GM21723 (cell line): ENCODE data around the gene CPA4.

Source experiments
- ATAC-seq: cut with Tn5 transposase; IDR thresholded peaks from one replicate; pipeline ENCODE4 v1.9.1; 2021; ENCODE audit warnings: mild to moderate bottlenecking, moderate library complexity; ENCODE audit not compliant: unreplicated experiment

The CPA4 gene

DNA sequence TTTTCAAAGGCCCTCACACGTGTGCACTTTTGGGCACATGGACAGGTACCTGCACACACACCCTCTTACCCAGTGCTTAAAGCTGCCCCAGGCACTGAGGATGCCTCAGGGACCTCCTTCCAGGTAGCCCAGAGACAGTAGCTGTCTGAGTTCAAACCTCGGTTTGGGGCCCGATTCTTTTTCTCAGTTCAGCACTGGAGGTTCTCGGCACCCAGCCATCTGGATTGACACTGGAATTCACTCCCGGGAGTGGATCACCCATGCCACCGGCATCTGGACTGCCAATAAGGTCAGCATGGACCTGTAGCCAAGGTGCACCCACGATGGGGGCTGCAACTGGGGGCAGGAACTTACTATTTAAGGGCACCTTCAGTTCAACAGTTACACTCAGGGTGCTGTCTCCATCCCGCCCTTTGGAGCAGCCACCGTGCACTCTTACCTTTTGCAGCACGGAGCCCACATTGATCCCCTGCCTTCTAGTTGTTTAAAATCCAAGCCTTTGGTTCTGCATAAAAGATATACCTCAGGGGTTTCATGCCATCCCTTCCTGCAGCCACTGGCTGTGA, 69.4 kb downstream of the CPA4 start:
- no peak for ATAC-seq

DNA sequence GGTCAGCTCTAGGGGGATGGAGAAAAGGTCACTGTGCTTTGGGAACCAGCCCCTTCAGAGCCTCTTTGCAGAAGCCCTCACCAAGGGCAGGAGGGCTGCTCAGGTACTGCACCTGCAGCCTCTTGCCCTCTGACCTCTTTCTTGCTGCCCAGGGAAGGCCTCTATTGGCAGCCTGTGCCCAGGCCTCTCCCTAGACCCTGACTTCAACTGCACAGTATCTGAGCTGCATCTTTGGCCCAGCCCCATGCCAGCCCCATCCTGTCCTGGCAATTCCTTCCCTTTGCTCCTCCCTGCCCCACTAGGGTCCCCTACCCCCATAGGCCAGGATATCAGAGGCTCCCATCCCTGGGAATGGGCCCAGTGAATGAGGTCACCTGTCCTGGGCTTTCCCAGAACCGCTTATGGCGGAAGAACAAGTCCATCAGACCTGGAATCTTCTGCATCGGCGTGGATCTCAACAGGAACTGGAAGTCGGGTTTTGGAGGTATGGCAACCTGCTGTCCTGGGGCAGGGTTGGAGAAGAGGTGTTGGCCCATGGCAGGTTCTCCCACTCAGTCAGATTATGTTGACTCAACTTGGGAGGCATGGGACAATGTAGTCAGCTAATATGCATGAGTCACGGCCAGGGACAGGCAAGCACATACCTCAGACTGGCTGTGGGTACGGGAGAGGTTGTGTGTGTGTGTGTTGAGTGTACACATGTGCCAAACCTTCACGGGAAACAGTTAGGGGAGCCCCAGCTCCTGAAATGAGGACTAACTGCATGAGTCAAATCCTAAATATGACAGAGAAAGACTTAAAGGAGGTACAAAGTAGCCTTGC, 70.3 kb downstream of the CPA4 start:
- no peak for ATAC-seq

DNA sequence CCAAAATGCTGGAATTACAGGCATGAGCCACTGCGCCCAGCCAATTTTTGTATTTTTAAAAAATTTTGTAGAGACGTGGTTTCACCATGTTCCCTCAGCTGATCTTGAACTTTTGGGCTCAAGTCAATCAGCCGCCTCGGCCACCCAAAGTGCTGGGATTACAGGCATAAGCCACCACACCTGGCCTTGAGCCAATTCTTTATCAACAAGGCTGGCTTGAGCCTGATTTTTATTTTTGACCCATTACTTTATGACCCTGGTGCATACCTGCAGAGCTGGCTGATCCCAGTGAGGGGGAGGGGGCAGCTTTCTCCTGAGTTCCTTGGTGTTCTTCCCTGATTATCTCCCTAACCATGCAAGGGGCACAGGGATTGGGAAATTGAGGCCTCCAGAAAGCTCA, 71.5 kb downstream of the CPA4 start:
- no peak for ATAC-seq

DNA sequence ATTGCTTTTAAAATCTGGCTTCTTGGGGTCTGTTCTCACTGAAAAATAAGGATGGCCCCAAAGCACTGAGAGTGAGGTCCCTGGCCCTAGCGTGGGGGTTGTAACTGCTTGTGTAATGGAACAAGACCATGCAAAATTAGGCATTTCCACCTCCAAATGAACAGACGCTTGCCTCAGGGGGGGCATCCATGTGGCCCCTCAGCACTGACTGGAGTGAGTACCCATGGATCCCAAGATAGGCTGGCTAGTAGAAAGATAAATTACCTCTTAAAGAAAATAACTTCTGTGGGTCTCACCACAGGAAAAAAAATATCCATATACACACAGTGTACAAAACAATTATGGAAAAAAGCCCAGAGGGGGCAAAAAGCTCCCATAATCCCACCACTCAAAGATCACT, 72.1 kb downstream of the CPA4 start:
- ATAC-seq: no peak

DNA sequence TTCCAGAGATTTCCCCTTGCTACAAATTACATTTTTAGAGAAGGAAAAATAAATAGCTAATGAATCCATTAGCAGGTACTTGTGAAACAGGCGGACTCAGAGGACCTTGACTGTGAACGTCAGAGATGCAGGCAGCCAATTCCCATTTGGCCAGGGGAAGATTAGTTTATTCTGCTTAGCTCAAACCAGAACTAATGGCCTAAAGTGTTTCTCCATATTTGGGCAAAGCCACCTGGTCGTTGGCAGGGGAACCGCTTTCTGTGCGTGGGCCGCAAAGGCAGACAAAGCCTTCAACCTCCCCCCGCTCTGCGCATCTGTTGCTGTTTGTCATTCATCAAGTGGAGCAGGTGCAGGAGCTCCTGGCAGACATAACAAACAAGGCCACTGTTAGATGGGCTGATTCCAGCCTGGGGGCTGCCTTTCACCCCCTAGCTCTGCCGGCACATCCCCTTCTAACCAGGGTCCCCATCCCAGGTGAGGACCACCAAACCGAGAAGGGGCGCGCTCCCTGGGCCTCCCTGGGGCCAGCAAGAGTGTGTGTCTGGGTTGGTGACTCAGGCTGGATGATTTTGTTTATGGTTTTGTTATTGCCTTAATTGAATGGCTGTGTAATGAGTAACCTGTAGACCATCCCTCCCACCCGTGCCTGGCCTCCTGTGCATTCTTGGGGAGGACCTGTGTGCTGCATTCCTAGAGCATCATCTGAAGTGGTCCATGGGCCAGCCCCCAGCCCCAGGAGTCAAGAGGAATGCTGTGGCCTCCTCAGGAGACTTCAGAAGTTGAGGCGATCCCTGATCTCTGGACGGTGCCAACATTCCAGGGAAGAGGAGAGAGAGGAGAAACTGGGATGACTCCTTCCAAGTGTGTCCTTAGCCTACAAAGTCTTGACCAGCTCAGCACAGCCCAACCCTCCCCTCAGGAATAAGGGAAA, 72.8 kb downstream of the CPA4 start:
- ATAC-seq: no peak

DNA sequence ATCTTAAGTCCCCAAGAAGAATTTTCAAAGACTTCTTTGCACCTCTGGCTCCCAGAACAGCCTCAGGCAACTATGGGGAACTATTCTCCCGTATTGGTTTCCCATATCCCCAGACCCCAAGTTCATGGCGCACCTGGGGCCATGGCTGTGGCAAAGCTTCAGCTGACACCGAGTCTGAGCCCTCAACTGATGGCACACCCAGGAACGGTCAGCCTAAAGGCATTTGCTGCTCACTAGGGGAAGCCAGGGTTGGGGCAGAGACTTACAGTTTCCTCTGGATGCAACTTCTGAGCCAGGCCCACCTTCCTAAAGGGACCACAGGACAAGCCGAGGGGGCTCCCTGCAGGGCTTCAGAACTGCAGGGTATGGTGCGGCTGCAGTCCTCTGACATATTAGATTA, 73.6 kb downstream of the CPA4 start:
- ATAC-seq: no peak

DNA sequence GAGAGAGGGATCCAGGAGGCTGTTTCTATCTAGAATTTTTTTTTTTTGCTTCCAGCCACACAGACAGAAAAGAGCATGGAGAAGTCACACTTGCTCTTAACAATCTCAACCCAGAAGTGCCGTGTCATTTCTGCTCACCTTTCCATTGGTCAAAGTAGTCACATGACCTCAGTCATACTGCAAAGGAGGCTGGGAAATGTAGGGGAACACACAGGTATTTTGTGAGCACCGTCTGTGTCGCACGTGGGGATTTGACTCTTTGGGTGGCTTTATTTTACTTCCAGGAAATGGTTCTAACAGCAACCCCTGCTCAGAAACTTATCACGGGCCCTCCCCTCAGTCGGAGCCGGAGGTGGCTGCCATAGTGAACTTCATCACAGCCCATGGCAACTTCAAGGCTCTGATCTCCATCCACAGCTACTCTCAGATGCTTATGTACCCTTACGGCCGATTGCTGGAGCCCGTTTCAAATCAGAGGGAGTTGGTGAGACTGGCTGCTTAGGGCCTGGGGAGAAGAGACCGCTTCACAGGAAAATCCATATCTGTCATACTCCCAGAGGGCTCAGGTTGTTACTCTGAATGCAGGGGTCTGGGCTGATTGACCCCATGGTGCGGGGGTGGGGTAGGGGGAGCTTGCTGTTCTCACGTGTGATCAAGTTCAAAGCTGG, 74.3 kb downstream of the CPA4 start:
- ATAC-seq: no peak

DNA sequence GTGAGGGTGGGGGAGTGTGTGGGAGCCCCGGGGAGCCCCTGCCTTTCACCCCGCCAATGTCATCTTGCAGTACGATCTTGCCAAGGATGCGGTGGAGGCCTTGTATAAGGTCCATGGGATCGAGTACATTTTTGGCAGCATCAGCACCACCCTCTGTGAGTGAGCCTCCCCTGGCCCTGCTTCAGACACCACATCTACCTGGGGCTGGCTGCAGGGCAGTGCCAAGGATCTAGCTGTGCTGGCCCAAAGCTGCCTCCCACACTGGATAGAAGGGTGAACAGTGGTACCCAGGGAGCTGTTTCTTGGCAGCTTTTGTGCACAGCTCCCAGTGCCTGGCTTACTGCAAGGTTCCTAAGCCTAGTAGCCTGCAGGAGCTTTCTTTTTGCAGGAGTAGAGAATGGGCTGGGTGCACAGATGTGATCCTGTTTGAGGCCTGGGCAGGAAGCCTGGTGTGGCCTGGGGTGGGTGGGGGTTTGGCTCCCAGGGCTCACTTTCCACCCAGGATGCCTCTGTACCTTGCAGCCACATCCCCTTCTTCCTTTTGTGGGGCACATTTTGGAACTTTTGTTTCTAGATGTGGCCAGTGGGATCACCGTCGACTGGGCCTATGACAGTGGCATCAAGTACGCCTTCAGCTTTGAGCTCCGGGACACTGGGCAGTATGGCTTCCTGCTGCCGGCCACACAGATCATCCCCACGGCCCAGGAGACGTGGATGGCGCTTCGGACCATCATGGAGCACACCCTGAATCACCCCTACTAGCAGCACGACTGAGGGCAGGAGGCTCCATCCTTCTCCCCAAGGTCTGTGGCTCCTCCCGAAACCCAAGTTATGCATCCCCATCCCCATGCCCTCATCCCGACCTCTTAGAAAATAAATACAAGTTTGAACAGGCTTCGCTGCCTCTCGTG, 75.1 kb downstream of the CPA4 start:
- no peak for ATAC-seq

DNA sequence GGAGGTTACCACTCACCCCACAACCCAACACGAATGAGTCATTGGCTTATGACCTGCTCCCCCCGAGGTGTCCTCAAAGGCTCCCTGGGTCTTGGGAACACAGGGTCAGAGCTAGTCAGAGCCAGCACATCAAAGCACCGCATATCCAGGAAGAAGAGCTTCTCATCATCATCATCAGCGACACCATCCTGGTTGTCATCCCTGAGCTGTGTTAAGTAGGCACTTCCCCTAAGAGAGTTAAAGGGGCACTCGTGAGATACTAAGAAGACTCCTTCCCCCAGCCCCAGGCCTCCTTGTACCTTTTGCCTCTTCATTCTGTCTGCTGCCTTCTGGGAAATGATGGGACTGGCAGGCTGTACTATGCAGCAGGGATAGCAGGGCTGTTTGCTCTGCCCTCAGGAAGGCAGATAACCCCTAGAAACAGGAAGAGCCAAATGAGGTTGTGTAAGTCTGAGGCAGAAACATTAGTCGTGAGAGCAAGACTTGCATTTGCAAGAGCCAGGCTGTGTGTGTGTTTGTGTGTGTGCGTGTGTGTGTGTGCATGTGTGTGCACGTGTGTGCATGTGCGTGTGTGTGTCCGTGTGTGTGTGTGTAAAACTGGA, 76.2 kb downstream of the CPA4 start:
- ATAC-seq: no peak

DNA sequence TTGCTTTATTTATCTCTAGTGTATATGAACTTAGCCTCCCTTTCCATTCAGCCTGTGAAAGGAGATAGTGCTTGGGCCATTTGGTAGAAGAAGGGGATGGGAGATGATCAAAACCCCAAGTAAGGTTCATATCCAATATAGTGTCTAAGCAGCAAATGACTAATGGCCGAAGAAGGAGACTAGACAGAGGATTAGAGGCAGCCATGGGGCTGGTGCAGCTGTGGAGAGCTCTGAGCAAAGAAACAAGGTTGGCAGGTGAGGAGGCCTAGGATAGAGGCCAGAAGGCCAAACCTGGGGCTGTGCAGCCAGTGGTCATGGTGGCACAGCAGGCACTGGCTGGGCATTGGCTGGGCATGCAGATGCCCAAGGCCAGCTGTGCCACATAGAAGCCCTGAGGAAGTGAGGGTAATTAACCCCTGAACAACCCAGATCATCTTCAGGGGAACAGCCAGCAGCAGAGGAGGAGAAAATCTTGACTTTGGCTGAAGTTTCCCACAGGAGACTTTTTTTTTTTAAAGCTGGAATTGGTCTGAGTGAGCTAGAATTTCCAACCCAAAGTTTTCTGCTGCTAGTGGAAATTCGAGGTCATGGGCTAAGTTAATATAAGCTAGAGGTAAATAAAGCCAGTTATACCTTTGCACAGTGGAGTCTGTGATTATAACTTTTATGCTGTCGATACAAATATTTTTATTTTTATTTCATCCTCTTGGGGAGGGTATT, 77.0 kb downstream of the CPA4 start:
- ATAC-seq: no peak

DNA sequence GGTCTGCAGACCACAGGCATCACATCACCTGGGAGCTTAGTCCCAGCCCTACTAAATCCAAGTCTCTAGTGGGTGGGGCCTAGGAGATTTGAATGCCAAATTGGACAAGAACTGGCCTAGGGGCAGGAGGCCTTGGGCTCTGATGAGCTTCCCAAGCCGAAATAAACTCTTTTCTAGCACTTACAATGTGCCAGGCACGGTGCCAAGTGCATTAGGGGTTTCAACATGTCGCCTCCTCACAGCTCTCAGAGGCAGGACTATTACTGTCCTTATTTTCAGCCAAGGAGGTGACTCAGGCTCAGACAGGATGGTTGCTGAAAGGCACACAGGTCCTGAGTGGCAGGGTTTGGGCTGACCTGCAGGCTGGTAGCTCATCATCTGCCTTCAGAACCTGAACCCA, 78.1 kb downstream of the CPA4 start:
- ATAC-seq: no peak

DNA sequence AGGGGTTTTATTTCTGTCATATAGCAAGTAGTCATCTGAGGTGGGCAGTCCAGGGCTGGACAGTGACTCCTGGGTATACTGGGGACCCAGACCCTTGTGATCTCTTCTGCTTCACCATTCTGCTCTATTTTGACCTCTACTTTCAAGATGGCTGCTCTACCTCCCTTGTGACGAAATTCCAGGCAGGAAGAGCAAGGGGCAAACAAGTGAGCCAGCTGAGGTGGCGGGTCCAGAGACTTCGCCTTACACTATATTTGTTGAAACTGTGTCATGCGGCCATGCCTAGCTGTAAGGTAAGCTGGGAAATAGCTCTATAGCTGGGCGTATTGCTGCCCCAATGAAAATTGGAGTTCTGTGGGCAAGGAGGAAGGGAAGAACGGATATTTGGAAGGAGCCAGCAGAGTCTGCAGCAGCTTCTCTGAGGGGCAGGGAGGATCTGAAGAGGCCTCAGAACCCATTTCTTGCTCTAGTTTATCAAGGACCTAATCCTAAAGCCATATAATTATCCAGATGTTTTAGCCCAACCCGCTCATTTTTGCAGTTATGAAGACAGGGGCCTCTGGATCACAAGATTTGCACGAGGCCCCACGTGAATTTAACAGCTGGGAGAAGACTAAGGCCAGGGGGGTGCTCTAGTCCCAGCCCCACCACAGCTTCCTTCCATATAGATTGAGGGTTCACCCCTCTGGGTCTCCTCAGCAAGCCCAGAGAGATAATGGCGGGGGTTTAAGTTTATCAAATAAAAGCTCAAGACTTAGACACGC, 79.6 kb downstream of the CPA4 start:
- no peak for ATAC-seq
